ELR (cell line): ENCODE results near the gene TNIP3.
"Not testable (repeated sequence)": the region's sequence is repeated elsewhere in the genome, so short reads cannot be mapped to it uniquely, and the experiment has no call there.

Source experiments
- DNase-seq: peaks from one replicate; pipeline ENCODE4 v3.0.0-alpha.2; 2015; ENCODE audit warnings: low read depth

Gene TNIP3

GRCh38 chr4:121177246-121178137 is 13.4 kb upstream of the TNIP3 start:
- no peak for DNase-seq

GRCh38 chr4:121176082-121176934 is 12.2 kb upstream of the TNIP3 start:
- DNase-seq: no peak

- DNase-seq: not testable (repeated sequence)
Observed at GRCh38 chr4:121171477-121171876, 7.4 kb upstream of the TNIP3 start.

GRCh38 chr4:121168446-121169281 is 4.5 kb upstream of the TNIP3 start:
- DNase-seq: no peak

- no peak for DNase-seq
Observed at GRCh38 chr4:121166976-121167375, 2.9 kb upstream of the TNIP3 start.

- no peak for DNase-seq
Observed at GRCh38 chr4:121165206-121165605, 1.1 kb upstream of the TNIP3 start.

- DNase-seq: peak; percentile 54
Observed at GRCh38 chr4:121156822-121157769, 7.0 kb downstream of the TNIP3 start.

GRCh38 chr4:121155893-121156292 is 8.2 kb downstream of the TNIP3 start:
- peak; percentile 88 for DNase-seq

GRCh38 chr4:121154103-121154515 is 10.0 kb downstream of the TNIP3 start:
- no peak for DNase-seq

- DNase-seq: no peak
Observed at GRCh38 chr4:121151942-121152341, 12.2 kb downstream of the TNIP3 start.

GRCh38 chr4:121150486-121150885 is 13.6 kb downstream of the TNIP3 start:
- DNase-seq: no peak

GRCh38 chr4:121150003-121150402 is 14.1 kb downstream of the TNIP3 start:
- DNase-seq: no peak

- DNase-seq: no peak
Observed at GRCh38 chr4:121148621-121149020, 15.5 kb downstream of the TNIP3 start.

- peak; percentile 45 for DNase-seq
Observed at GRCh38 chr4:121148000-121148399, 16.1 kb downstream of the TNIP3 start.

- DNase-seq: no peak
Observed at GRCh38 chr4:121146530-121146929, 17.6 kb downstream of the TNIP3 start.

- DNase-seq: no peak
Observed at GRCh38 chr4:121145430-121145829, 18.7 kb downstream of the TNIP3 start.

- no peak for DNase-seq
Observed at GRCh38 chr4:121144021-121144420, 20.1 kb downstream of the TNIP3 start.

- DNase-seq: no peak
Observed at GRCh38 chr4:121143131-121143530, 21.0 kb downstream of the TNIP3 start.

- DNase-seq: peak; percentile 27
Observed at GRCh38 chr4:121140716-121141460, 23.2 kb downstream of the TNIP3 start.
